Retinal pigment epithelial cell (primary cell): ENCODE measurements around the gene C20orf173.
A peak's percentile ranks its signal among the peaks of the same experiment; 100 is the strongest.
"Not testable (repeated sequence)": the region's sequence is repeated elsewhere in the genome, so short reads cannot be mapped to it uniquely, and the experiment has no call there.

Experiments used
- DNase-seq: peaks from one replicate; pipeline ENCODE4 v3.0.0-alpha.2; 2010; ENCODE audit warnings: low read depth
- H3K4me3 ChIP-seq: 2 replicates; pipeline ENCODE4 v1.5.1; 2011; ENCODE audit warnings: mild to moderate bottlenecking, low read length, control low read depth, moderate library complexity
- TF ChIP-seq, protein P1 (sequence below): conservative IDR thresholded peaks from 2 replicates; pipeline ENCODE4 v1.5.1; 2011; ENCODE audit warnings: low read depth, low read length, control low read depth, inconsistent platforms

C20orf173 gene

GRCh38 chr20:35541118-35541782, 11.8 kb upstream of the C20orf173 start:
- peak overlapping the region; percentile 83 for H3K4me3 ChIP-seq
- DNase-seq = no peak
- TF ChIP-seq, protein P1, sequence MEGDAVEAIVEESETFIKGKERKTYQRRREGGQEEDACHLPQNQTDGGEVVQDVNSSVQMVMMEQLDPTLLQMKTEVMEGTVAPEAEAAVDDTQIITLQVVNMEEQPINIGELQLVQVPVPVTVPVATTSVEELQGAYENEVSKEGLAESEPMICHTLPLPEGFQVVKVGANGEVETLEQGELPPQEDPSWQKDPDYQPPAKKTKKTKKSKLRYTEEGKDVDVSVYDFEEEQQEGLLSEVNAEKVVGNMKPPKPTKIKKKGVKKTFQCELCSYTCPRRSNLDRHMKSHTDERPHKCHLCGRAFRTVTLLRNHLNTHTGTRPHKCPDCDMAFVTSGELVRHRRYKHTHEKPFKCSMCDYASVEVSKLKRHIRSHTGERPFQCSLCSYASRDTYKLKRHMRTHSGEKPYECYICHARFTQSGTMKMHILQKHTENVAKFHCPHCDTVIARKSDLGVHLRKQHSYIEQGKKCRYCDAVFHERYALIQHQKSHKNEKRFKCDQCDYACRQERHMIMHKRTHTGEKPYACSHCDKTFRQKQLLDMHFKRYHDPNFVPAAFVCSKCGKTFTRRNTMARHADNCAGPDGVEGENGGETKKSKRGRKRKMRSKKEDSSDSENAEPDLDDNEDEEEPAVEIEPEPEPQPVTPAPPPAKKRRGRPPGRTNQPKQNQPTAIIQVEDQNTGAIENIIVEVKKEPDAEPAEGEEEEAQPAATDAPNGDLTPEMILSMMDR = no peak

DNA sequence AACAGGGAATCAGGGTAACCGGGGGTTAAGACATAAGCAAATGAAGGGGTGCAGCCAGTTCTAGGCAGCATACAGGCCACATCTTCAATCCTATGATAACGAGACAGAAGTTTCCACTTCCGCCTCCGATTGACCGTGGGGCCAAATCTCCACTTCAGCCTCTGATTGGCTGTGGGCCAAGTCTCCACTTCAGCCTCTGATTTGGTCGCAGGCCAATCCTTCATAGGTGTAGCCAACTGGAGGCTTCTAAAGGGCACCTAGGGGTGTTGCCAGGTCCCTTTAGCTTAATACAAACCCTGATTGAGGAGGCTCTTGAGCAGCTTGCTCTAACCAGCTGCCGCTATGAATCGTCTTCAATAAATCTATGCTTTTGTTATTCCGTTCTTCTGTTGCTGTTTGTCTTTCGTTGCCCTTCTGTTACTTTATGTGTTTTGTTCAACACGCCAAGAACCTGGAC, 10.3 kb upstream of the C20orf173 start:
- TF ChIP-seq, protein P1 = no peak
- H3K4me3 ChIP-seq = peak overlapping the region; percentile 24
- no peak for DNase-seq

DNA sequence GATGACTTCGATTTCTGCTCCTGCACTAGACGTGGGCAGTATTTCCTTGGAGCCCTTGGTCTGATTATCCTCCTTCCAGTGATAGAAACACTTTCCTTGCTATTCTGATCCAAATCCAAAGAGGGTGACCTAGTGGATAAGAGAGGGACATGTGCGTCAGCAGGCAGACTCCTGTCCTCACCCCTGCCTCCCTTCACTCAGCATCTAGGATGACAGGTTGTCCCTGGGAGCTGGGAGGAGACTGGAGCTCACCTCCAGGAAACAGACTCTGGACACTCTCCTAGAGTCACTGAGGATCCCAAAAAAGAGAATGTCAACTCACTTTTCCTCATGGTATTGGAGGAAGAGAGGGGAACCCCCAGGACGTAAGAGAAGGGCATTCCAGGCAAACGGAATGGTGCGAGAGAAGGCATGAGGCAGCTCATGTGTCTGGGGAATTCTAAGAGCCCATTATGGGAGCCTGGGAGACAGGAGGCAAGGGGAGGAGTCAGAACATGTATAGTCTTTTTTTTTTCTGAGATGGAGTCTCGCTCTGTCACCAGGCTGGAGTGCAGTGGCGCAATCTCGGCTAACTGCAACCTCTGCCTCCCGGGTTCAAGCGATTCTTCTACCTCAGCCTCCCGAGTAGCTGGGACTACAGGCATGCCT, 2.2 kb downstream of the C20orf173 start:
- TF ChIP-seq, protein P1 = no peak
- H3K4me3 ChIP-seq = no peak overlapping the region
- no peak for DNase-seq

- H3K4me3 ChIP-seq = no peak overlapping the region
- no peak for DNase-seq
- TF ChIP-seq, protein P1 = no peak
These were observed 3.8 kb downstream of the C20orf173 start for GRCh38 chr20:35525639-35526038.

DNA sequence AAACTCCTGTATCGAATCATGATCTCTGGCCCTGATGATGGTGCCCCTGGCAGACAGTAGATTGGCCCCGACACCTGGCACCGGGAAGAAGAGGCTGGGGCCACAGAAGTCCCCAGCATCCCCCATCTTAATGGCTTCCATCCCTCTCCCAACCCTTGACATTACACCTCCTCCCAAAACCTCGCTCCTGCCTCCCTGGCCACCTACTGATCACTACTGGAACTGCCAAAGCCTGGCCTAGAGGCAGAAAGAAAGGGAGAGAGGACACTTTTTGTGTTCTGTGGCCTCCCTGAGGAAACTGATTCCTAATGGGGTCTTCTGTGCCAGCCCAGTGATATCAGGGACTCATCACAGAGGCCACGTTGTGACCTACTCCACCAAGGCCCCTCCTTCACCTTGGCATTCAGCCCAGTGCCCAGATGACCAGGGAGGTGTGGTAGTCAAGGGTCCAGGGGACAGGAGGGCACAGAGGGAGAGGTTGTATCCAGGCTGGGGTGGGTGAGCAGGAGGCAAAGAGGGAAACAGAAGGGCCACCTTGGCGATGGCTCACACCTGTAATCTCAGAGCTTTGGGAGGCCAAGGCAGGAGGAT, 6.1 kb downstream of the C20orf173 start:
- no peak for DNase-seq
- TF ChIP-seq, protein P1 = peak; percentile 64

GRCh38 chr20:35518955-35519354, 10.5 kb downstream of the C20orf173 start:
- TF ChIP-seq, protein P1 = no peak
- DNase-seq = no peak

More for the DNA sequence above, 6.1 kb downstream of the C20orf173 start:
- H3K4me3 ChIP-seq = no peak overlapping the region

GRCh38 chr20:35517767-35518166, 11.7 kb downstream of the C20orf173 start:
- not testable (repeated sequence) for DNase-seq, H3K4me3 ChIP-seq

More at GRCh38 chr20:35518955-35519354, 10.5 kb downstream of the C20orf173 start:
- no peak overlapping the region for H3K4me3 ChIP-seq
